ENCODE data around the gene CDH23. TPM values are rescaled to one million over a fixed set of nuclear protein-coding genes. Genes with fewer than 3 reads are reported as not detected.

CDH23 gene
- total and polyA plus RNA-seq, 9 of the 15 experiments (the other 6 are each of a cell fraction or from before 2014, with no cell fraction given): 0.18 to 1.2 (median 0.47) TPM

GRCh38 chr10:71461457-71461856 lies 64.7 kb downstream of the CDH23 start:
- Histone ChIP-seq H4K20me1 (replicated peaks; ENCODE audit: control insufficient read depth, insufficient read depth, low read length) (peaks cover 9% of the 10 kb centered on the region), H3K27ac (ENCODE audit: extremely low read depth, low read depth, low read length) (no peak overlapping the region), H3K9me1 (ENCODE audit: control insufficient read depth, insufficient read depth, low read length) (no peaks in the 10 kb centered on the region), H3K27me3 (ENCODE audit: control insufficient read depth in 2 of 2, insufficient read depth in 2 of 2, low read length in 2 of 2) (peaks cover 58 to 84% of the 10 kb centered on the region in 2 experiments), H3K4me2 (ENCODE audit: insufficient read depth, low read length) (no peak overlapping the region), H3K4me1 (replicated peaks in 1 of 2; ENCODE audit: control insufficient read depth in 2 of 2, insufficient read depth in 2 of 2, low read length in 2 of 2) (peaks cover 0 to 7% of the 10 kb centered on the region in 2 experiments; a peak in 2 of 5 replicates), H3K4me3 (no peak overlapping the region), H3K79me2 (ENCODE audit: control insufficient read depth, insufficient read depth, low read length) (no peaks in the 10 kb centered on the region), H2AFZ (ENCODE audit: low read depth, low read length) (no peak overlapping the region), H3K9ac (ENCODE audit: insufficient read depth in 1 of 2, low read depth in 2 of 2, low read length in 2 of 2) (no peak overlapping the region), H3K36me3 (ENCODE audit: control insufficient read depth, insufficient read depth, low read length) (no peaks in the 10 kb centered on the region), H3K9me3 (replicated peaks; ENCODE audit: control insufficient read depth, insufficient read depth, low read depth, low read length) (no peaks in the 10 kb centered on the region)
- FAIRE-seq (no peak), DNase-seq (ENCODE audit: extremely low read depth in 1 of 4, low spot score in 3 of 4) (no peak), ATAC-seq (no peak)
- intact Hi-C loops (cut with micrococcal nuclease) (no loop called here), in situ Hi-C loops (cut with MboI) (no loop called here)
- no peak for TF ChIP-seq PHF20 (IDR thresholded peaks at IDR 0.05; ENCODE audit: partially characterized antibody)
- no peak for TF ChIP-seq MIER1 (IDR thresholded peaks at IDR 0.05; ENCODE audit: low read depth)
- no peak for TF ChIP-seq MEF2D (tag; conservative IDR thresholded peaks at IDR 0.05; ENCODE audit: low read depth)
- TF ChIP-seq MCM2 (IDR thresholded peaks at IDR 0.05; ENCODE audit: low read depth): no peak
- TF ChIP-seq, protein P1, sequence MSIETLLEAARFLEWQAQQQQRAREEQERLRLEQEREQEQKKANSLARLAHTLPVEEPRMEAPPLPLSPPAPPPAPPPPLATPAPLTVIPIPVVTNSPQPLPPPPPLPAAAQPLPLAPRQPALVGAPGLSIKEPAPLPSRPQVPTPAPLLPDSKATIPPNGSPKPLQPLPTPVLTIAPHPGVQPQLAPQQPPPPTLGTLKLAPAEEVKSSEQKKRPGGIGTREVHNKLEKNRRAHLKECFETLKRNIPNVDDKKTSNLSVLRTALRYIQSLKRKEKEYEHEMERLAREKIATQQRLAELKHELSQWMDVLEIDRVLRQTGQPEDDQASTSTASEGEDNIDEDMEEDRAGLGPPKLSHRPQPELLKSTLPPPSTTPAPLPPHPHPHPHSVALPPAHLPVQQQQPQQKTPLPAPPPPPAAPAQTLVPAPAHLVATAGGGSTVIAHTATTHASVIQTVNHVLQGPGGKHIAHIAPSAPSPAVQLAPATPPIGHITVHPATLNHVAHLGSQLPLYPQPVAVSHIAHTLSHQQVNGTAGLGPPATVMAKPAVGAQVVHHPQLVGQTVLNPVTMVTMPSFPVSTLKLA (conservative IDR thresholded peaks at IDR 0.05): no peak
- TF ChIP-seq TRIM24 (IDR thresholded peaks at IDR 0.05): no peak
- no peak for TF ChIP-seq RNF219 (CRISPR knock-in tag; IDR thresholded peaks at IDR 0.05)
- ChIA-PET CTCF (ENCODE audit: low intra/inter-chr PET ratio) (no interaction called here), POLR2A (no interaction called here)
- no TSS peak for BruUV-seq (replicated peaks)
- WGBS (ENCODE audit: insufficient coverage, low coverage, missing lambda C conversion rate): 8% methylated on average over 13 of the region's 13 CpGs
